ENCODE data around the gene RETREG1. TPM values are rescaled to one million over a fixed set of nuclear protein-coding genes. Genes with fewer than 3 reads are reported as not detected.

The RETREG1 gene
- total RNA-seq, 1 donor from 2014 or later, result 8.3 TPM

GRCh38 chr5:16539169-16539666 lies 77.6 kb downstream of the RETREG1 start:
- H3K4me3 Mint-ChIP-seq, result no peak overlapping the region
- peaks cover 2% of the 10 kb centered on the region for H3K27me3 Mint-ChIP-seq (ENCODE audit: low read depth)
- no peak overlapping the region for H3K27ac Mint-ChIP-seq
- no peak for TF ChIP-seq CTCF (IDR thresholded peaks at IDR 0.05; ENCODE audit: unreplicated experiment)
- no peaks in the 10 kb centered on the region for H3K36me3 Mint-ChIP-seq
- DNase-seq (ENCODE audit: low spot score in 2 of 2, unreplicated experiment in 2 of 2), result no peak
- H3K4me1 Mint-ChIP-seq, result no peaks in the 10 kb centered on the region
- no peaks in the 10 kb centered on the region for H3K9me3 Mint-ChIP-seq

- Mint-ChIP-seq H3K9me3 (no peaks in the 10 kb centered on the region), H3K36me3 (no peaks in the 10 kb centered on the region), H3K27ac (no peak overlapping the region), H3K4me3 (no peak overlapping the region), H3K4me1 (no peaks in the 10 kb centered on the region), H3K27me3 (ENCODE audit: low read depth) (peaks cover 2% of the 10 kb centered on the region)
- no peak for DNase-seq (ENCODE audit: low spot score in 2 of 2, unreplicated experiment in 2 of 2)
- TF ChIP-seq CTCF (IDR thresholded peaks at IDR 0.05; ENCODE audit: unreplicated experiment), result no peak
These were observed 78.8 kb downstream of the RETREG1 start for GRCh38 chr5:16538006-16538405.

- peaks cover 2% of the 10 kb centered on the region for H3K27me3 Mint-ChIP-seq (ENCODE audit: low read depth)
- H3K27ac Mint-ChIP-seq, result no peak overlapping the region
- H3K36me3 Mint-ChIP-seq, result no peaks in the 10 kb centered on the region
These were observed 80.0 kb downstream of the RETREG1 start for GRCh38 chr5:16536818-16537217.

GRCh38 chr5:16536246-16536645 lies 80.6 kb downstream of the RETREG1 start:
- peaks cover 2% of the 10 kb centered on the region for H3K27me3 Mint-ChIP-seq (ENCODE audit: low read depth)
- peaks cover 3% of the 10 kb centered on the region for H3K4me1 Mint-ChIP-seq
- no peaks in the 10 kb centered on the region for H3K36me3 Mint-ChIP-seq
- no peak for TF ChIP-seq CTCF (IDR thresholded peaks at IDR 0.05; ENCODE audit: unreplicated experiment)
- H3K9me3 Mint-ChIP-seq, result no peaks in the 10 kb centered on the region
- no peak overlapping the region for H3K4me3 Mint-ChIP-seq
- H3K27ac Mint-ChIP-seq, result no peak overlapping the region
- DNase-seq (ENCODE audit: low spot score in 2 of 2, unreplicated experiment in 2 of 2), result no peak

More at GRCh38 chr5:16536818-16537217, 80.0 kb downstream of the RETREG1 start:
- TF ChIP-seq CTCF (IDR thresholded peaks at IDR 0.05; ENCODE audit: unreplicated experiment), result no peak
- no peak overlapping the region for H3K4me3 Mint-ChIP-seq
- no peaks in the 10 kb centered on the region for H3K4me1 Mint-ChIP-seq
- H3K9me3 Mint-ChIP-seq, result no peaks in the 10 kb centered on the region
- DNase-seq (ENCODE audit: low spot score in 2 of 2, unreplicated experiment in 2 of 2), result no peak

- H3K27me3 Mint-ChIP-seq (ENCODE audit: low read depth), result no peaks in the 10 kb centered on the region
- no peak for DNase-seq (ENCODE audit: low spot score in 2 of 2, unreplicated experiment in 2 of 2)
- H3K4me1 Mint-ChIP-seq, result peaks cover 4% of the 10 kb centered on the region
- no peaks in the 10 kb centered on the region for H3K36me3 Mint-ChIP-seq
- H3K9me3 Mint-ChIP-seq, result no peaks in the 10 kb centered on the region
- H3K27ac Mint-ChIP-seq, result no peak overlapping the region
- TF ChIP-seq CTCF (IDR thresholded peaks at IDR 0.05; ENCODE audit: unreplicated experiment), result no peak
- H3K4me3 Mint-ChIP-seq, result no peak overlapping the region
These were observed 82.5 kb downstream of the RETREG1 start for GRCh38 chr5:16534280-16534679.

Data from mesothelial cell of epicardium (in vitro differentiated cells).